Upper lobe of left lung (tissue), 6 donors: ENCODE measurements around the gene FBXL20. TPM values are rescaled to one million over a fixed set of nuclear protein-coding genes. Genes with fewer than 3 reads are reported as not detected.

Source experiments
- ATAC-seq, 2 donors: fragments of 200-7000 bp; cut with Tn5 transposase; one replicate each; pipeline ENCODE4 v1.9.1; 2022; ENCODE audit warnings: mild to moderate bottlenecking in 2 of 2, moderate library complexity in 2 of 2; ENCODE audit not compliant: low FRiP score in 2 of 2
- DNase-seq, 2 donors: peaks; one replicate each; pipeline ENCODE4 v3.0.0-alpha.2; 2019 to 2020
- H3K27ac ChIP-seq, 4 donors: fragments of 200-600 bp; sonication (generic); one replicate each; pipeline ENCODE4 v1.5.1; 2016 to 2019
- H3K27me3 ChIP-seq, 4 donors: fragments of 200-600 bp; sonication (generic); one replicate each; pipeline ENCODE4 v1.5.1; 2017 to 2019
- H3K36me3 ChIP-seq, 4 donors: fragments of 200-600 bp; sonication (generic); one replicate each; pipeline ENCODE4 v1.5.1; 2016 to 2019
- H3K4me1 ChIP-seq, 4 donors: fragments of 200-600 bp; sonication (generic); one replicate each; pipeline ENCODE4 v1.5.1; 2018 to 2019
- H3K4me3 ChIP-seq, 4 donors: fragments of 200-600 bp; sonication (generic); one replicate each; pipeline ENCODE4 v1.5.1; 2017 to 2019; ENCODE audit warnings: mild to moderate bottlenecking in 2 of 4, moderate library complexity in 1 of 4
- H3K9me3 ChIP-seq, 4 donors: fragments of 200-600 bp; sonication (generic); one replicate each; pipeline ENCODE4 v1.5.1; 2018 to 2019
- EP300 ChIP-seq, 4 donors: sonication (generic); formaldehyde crosslinking; IDR thresholded peaks; one replicate each; pipeline ENCODE4 v1.5.1; 2017; ENCODE audit warnings: antibody characterized with exemption in 4 of 4, control low read depth in 2 of 4
- POLR2A ChIP-seq, 4 donors: fragments of 450-650 bp; IDR thresholded peaks; one replicate each; pipeline ENCODE4 v1.5.1; 2016 to 2017; ENCODE audit warnings: antibody characterized with exemption in 4 of 4, mild to moderate bottlenecking in 2 of 4
- POLR2AphosphoS5 ChIP-seq, 2 donors: sonication (generic); formaldehyde crosslinking; IDR thresholded peaks; one replicate each; pipeline ENCODE4 v1.5.1; 2017; ENCODE audit warnings: antibody characterized with exemption in 2 of 2
- WGBS, 2 donors: methylation state at CpG; one replicate each; pipeline ENCODE4 v1.1.5; 2017 to 2018; 5-methylcytosine and 5-hydroxymethylcytosine counted together
- total RNA-seq, 6 donors: library from RNA; depleted of rRNA in 4 of 6; stranded (reverse); fragments of >200 nt in 4 of 6; gene quantifications; one replicate each; pipeline versions ENCODE4 v1.1.0 to v1.2.1, GENCODE V29; 2016 to 2021
- TF ChIP-seq, protein P1 (sequence below), 6 experiments: fragments of 450-650 bp in 4 of 6; fragments of 200-600 bp in 2 of 6; sonication (generic) in 2 of 6; IDR thresholded peaks; one replicate each; pipeline ENCODE4 v1.5.1; 2016 to 2019; ENCODE audit warnings: antibody characterized with exemption in 6 of 6
- donor health status: DM: no; HTN: no; CAD: no; lungs with moderate emphysema.
- donor health status: DM: no; HTN: yes; CAD: no; lungs with severe emphysema.

FBXL20 gene
- total RNA-seq, 6 donors from 2014 or later: 7.6 to 53.4 (median 30.4) TPM

DNA sequence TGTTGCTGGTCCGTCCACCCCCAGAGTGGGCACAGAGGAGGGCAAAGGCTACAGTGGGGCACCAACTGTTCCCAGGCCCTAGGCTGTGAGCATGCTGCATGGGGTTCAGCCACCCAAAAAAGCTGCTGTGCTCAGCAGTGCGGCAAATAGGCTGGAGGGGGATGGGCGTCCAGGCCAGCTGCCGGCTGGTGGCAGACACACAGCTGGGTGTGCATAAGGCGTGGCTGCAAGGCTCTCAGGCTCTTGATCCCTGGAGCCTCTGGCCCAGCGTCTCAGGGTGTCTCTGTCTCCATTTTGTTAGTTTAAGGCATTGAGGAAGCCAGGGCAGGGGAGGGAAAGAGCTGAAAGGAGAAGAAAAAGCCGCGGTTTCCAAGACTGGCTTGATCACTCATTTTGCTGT lies 192.5 kb downstream of the FBXL20 start:
- 44 to 48% methylated on average over 8 of the region's 8 CpGs for WGBS, 2 donors
- Histone ChIP-seq H3K4me1 (peaks cover 17 to 59% (median 31%) of the 10 kb centered on the region in 4 donors), H3K36me3 (peaks cover 14% of the 10 kb centered on the region in 4 donors), H3K27me3 (peaks cover 0 to 6% (median 0%) of the 10 kb centered on the region in 4 donors), H3K4me3 (peak overlapping the region in 3 of 4 donors; percentile 26 to 46 (median 46)), H3K27ac (peak overlapping the region; percentile 36 to 86 (median 62)), H3K9me3 (no peaks in the 10 kb centered on the region)
- TF ChIP-seq, protein P1, sequence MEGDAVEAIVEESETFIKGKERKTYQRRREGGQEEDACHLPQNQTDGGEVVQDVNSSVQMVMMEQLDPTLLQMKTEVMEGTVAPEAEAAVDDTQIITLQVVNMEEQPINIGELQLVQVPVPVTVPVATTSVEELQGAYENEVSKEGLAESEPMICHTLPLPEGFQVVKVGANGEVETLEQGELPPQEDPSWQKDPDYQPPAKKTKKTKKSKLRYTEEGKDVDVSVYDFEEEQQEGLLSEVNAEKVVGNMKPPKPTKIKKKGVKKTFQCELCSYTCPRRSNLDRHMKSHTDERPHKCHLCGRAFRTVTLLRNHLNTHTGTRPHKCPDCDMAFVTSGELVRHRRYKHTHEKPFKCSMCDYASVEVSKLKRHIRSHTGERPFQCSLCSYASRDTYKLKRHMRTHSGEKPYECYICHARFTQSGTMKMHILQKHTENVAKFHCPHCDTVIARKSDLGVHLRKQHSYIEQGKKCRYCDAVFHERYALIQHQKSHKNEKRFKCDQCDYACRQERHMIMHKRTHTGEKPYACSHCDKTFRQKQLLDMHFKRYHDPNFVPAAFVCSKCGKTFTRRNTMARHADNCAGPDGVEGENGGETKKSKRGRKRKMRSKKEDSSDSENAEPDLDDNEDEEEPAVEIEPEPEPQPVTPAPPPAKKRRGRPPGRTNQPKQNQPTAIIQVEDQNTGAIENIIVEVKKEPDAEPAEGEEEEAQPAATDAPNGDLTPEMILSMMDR (IDR thresholded peaks at IDR 0.05): no peak
- TF ChIP-seq EP300 (IDR thresholded peaks at IDR 0.05): peak in 1 of 4 donors; percentile 14
- DNase-seq: peak in 1 of 2 donors; percentile 71
- peak; percentile 5 to 27 for ATAC-seq

GRCh38 chr17:39208136-39208535 lies 193.3 kb downstream of the FBXL20 start:
- WGBS, 2 donors: 39 to 55% methylated on average over 2 to 7 of the region's 7 CpGs
- Histone ChIP-seq H3K4me1 (peaks cover 17 to 54% (median 29%) of the 10 kb centered on the region in 4 donors), H3K4me3 (no peak overlapping the region), H3K9me3 (no peaks in the 10 kb centered on the region), H3K36me3 (peaks cover 21 to 22% (median 22%) of the 10 kb centered on the region in 4 donors), H3K27ac (peak overlapping the region in 3 of 4 donors; percentile 1 to 86 (median 83)), H3K27me3 (peaks cover 0 to 6% (median 0%) of the 10 kb centered on the region in 4 donors)
- ATAC-seq (peak in 1 of 2 donors; percentile 47), DNase-seq (peak; percentile 59 to 77)
- TF ChIP-seq POLR2A (IDR thresholded peaks at IDR 0.05) (peak in 1 of 4 donors; percentile 49), POLR2AphosphoS5 (IDR thresholded peaks at IDR 0.05) (no peak)

- Histone ChIP-seq H3K27ac (no peak overlapping the region), H3K4me1 (peaks cover 31 to 47% (median 35%) of the 10 kb centered on the region in 4 donors), H3K9me3 (no peaks in the 10 kb centered on the region), H3K36me3 (peaks cover 38 to 42% (median 40%) of the 10 kb centered on the region in 4 donors), H3K4me3 (no peak overlapping the region), H3K27me3 (peaks cover 0 to 6% (median 0%) of the 10 kb centered on the region in 4 donors)
- 81 to 89% methylated on average over 3 of the region's 3 CpGs for WGBS, 2 donors
- TF ChIP-seq, protein P1 (IDR thresholded peaks at IDR 0.05): no peak
- TF ChIP-seq POLR2A (IDR thresholded peaks at IDR 0.05) (no peak), POLR2AphosphoS5 (IDR thresholded peaks at IDR 0.05) (no peak), EP300 (IDR thresholded peaks at IDR 0.05) (no peak)
- no peak for DNase-seq
- no peak for ATAC-seq
These were observed 196.3 kb downstream of the FBXL20 start for GRCh38 chr17:39205112-39205526.

DNA sequence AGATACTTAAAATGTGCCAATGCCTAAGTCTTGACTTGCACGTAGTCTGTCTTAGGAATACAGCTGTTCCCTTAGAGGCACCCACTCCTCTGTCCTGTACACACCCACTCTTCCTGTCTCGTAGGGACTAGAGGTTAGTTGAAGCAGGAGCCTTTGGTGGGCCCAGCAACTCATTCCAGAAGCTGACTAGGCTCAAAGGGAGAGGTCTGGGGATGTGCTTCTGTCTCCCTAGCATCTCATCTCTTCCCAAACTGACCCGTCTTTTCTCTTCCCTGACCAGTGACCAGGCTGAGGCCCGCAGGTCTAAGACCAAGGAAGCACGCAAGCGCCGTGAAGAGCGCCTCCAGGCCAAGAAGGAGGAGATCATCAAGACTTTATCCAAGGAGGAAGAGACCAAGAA lies 197.2 kb downstream of the FBXL20 start:
- ATAC-seq: no peak

More for the DNA sequence above, 197.2 kb downstream of the FBXL20 start:
- 83 to 87% methylated on average over 8 of the region's 8 CpGs for WGBS, 2 donors
- TF ChIP-seq POLR2AphosphoS5 (IDR thresholded peaks at IDR 0.05): no peak
- TF ChIP-seq POLR2A (IDR thresholded peaks at IDR 0.05): no peak
- no peak for TF ChIP-seq EP300 (IDR thresholded peaks at IDR 0.05)
- TF ChIP-seq, protein P1 (IDR thresholded peaks at IDR 0.05): no peak
- peaks cover 27 to 41% (median 30%) of the 10 kb centered on the region in 4 donors for H3K4me1 ChIP-seq
- no peak overlapping the region for H3K27ac ChIP-seq
- no peak for DNase-seq
- no peak overlapping the region for H3K4me3 ChIP-seq
- no peaks in the 10 kb centered on the region for H3K9me3 ChIP-seq
- no peaks in the 10 kb centered on the region for H3K27me3 ChIP-seq
- H3K36me3 ChIP-seq: peaks cover 38 to 42% (median 40%) of the 10 kb centered on the region in 4 donors

Other genes starting within 250 kb of the FBXL20 start
- gene PLXDC1, start 250.0 kb downstream of the FBXL20 start, total RNA-seq: 10 to 100 TPM in 3 of 6 donors, 1 to 10 TPM in 3; 3.8 to 47.1 (median 10.5) TPM
- under 1 TPM in 1 of 6 donors, not detected in 5; 0.39 TPM for gene ARL5C, start 235.5 kb downstream of the FBXL20 start, total RNA-seq
- 100 to 1,000 TPM in 1 of 6 donors, 10 to 100 TPM in 5; 28.8 to 149 (median 34.0) TPM for gene CACNB1, start 204.0 kb downstream of the FBXL20 start, total RNA-seq
- 1,000 to 10,000 TPM; 1,356 to 1,902 (median 1,599) TPM for gene RPL19, start 201.3 kb downstream of the FBXL20 start, total RNA-seq
- gene STAC2, start 175.7 kb downstream of the FBXL20 start, total RNA-seq: 1 to 10 TPM in 1 of 6 donors, under 1 TPM in 3, not detected in 2; 0.24 to 1.1 (median 0.48) TPM
- gene MED1, start 49.6 kb upstream of the FBXL20 start, total RNA-seq: 10 to 100 TPM; 12.8 to 33.1 (median 24.6) TPM
- 100 to 1,000 TPM in 1 of 6 donors, 10 to 100 TPM in 5; 41.2 to 111 (median 52.8) TPM for gene CDK12, start 59.9 kb upstream of the FBXL20 start, total RNA-seq
- gene NEUROD2, start 206.3 kb upstream of the FBXL20 start, total RNA-seq: not detected
- 10 to 100 TPM; 10.9 to 22.4 (median 13.8) TPM for gene PPP1R1B, start 225.3 kb upstream of the FBXL20 start, total RNA-seq
- 100 to 1,000 TPM in 2 of 6 donors, 10 to 100 TPM in 4; 27.5 to 315 (median 84.1) TPM for gene STARD3, start 235.5 kb upstream of the FBXL20 start, total RNA-seq